Stimulated activated CD4-positive, alpha-beta T cell treated with anti-CD3 and anti-CD28 coated beads, Interleukin-4, amount 100 ng/mL, for 4 hours (primary cell): ENCODE results near the gene MYH2.

Experiments
- DNase-seq, 2 experiments: peaks; one replicate each; pipeline ENCODE4 v3.0.0-alpha.2; 2020

The MYH2 gene

DNA sequence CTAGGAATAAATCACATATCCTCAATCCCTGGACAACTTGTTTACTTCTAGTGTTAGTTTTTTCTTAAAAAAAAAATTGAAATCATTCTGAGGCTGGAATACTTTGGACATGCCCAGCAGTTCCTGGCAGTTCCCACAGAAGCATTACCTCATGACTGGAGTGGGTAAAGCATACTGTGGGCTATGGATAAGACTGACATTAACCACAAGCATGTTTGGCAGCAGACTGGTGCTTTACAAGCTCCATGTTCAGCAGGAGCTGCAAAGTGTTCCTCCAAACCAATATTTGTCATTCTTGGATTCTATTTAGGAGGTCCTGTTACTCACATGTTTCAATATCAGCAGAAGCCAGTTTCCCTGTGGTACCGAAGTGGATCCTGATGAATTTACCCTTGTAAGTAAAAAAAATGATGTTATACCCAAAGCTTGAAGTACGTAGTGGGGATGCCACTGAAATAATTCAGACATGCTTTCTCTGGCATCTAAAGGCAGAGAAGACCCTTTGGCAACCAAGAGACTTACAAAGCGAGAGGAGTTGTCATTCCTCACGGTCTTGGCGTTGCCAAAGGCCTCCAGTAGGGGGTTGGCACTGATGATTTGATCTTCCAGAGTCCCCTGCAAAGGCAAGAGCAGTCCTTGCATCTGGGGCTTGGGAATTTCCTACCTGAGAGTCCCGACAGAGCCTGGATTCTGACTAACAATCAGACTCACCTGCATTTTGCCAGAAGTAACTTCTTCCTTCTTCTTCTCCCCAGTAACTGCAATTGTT is 36.0 kb downstream of the MYH2 start:
- DNase-seq: no peak

- no peak for DNase-seq
Observed at GRCh38 chr17:10512856-10513255, 36.6 kb downstream of the MYH2 start.

DNA sequence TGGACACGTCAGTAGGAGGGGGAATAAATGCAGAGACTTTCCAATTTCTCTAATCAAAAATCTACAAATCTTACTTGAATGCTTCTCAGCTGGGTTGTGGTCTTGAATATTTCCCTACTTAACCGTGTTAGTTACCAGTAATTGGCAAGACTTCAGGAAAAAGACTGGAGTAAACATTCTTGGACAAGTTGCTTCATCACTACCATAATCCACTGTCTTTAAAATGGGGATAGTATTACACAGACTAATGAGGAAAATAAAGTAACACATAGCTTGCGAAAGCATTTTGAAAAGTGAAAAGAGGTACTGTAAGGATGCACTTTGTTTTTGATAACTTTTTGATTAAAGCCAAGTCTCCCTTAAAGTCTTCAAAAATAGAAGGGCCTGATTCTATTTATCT is 49.5 kb downstream of the MYH2 start:
- no peak for DNase-seq

DNA sequence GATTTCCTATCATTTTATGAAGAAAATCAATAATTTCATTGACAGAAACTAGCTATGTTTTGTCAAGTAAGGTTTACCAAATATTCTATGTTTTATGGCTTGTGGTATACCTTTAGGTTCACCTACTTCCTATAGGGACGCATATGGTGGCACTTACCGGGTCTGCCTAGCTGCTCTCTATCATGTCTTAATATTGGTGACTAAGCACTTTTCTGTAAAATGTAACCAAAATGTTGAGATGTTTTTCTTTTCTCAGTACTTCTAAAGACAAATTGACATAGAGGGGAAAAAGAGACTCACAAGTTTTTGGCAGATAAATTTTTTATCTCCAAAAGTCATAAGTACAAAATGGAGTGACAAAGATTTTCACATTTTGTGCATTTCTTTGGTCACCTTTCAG is 57.5 kb downstream of the MYH2 start:
- no peak for DNase-seq

- DNase-seq: no peak
Observed at GRCh38 chr17:10482252-10482651, 67.2 kb downstream of the MYH2 start.

- no peak for DNase-seq
Observed at GRCh38 chr17:10477701-10478100, 71.8 kb downstream of the MYH2 start.

GRCh38 chr17:10474536-10474935 is 74.9 kb downstream of the MYH2 start:
- DNase-seq: no peak

DNA sequence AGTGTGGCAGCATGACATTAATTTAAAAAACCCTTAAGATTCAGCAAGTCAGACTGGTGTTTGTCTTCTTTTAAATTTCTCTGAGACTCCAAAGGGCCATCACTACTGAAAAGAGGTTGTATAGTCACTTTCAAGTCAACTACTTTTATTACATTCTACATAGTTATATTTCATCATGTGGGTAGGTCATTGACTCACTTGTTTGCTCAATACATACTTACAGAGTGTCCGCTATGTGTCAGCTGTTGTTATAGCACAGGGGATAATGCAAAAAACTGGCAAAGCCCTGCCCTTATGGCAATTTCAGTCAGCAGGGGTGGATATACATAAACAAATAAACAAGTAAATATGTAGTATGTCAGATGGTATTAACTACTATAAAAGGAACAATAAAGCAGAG is 77.6 kb downstream of the MYH2 start:
- no peak for DNase-seq
